ENCODE measurements around the gene MYO7A.
"Not testable (repeated sequence)": the region's sequence is repeated elsewhere in the genome, so short reads cannot be mapped to it uniquely, and the experiment has no call there.

The MYO7A gene

DNA sequence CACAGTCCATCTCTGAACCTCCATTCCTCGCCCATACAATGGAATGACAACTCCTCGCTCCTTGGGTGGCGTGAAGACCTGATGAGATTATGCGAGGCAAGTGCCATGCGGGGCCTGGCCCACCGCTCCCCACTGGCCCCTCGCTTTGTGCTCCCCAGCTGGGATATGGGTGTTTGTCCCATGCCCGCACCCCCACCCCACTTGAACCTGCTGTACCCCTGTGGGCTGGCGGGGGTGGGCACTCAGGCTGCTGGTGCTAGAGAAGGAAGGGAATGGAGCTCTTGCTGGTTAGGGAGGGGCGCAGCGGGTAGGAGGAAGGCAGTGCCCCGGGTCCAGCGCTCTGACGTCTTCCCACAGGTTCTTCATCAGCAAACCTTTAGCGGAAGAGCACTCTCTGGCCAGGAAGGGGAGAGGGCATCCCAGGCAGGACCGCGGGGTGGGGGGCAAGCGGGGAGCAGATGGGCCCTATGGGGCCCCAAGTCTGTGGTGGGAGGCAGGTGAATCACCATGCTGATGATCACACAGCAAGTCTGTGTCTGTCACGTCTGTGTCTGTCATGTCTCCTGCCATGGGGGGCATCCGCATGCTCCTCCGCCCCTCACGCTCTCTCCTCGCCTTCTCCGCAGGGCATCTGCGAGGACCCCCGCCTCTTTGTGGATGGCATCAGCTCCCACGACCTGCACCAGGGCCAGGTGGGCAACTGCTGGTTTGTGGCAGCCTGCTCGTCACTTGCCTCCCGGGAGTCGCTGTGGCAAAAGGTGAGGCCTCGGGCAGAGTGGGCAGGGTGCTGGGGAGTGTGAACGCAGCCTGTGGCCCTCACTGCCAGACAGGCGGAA is 34.8 kb upstream of the MYO7A start:
- no peak for DNase-seq

- DNase-seq: no peak
Observed at GRCh38 chr11:77093987-77094840, 33.8 kb upstream of the MYO7A start.

DNA sequence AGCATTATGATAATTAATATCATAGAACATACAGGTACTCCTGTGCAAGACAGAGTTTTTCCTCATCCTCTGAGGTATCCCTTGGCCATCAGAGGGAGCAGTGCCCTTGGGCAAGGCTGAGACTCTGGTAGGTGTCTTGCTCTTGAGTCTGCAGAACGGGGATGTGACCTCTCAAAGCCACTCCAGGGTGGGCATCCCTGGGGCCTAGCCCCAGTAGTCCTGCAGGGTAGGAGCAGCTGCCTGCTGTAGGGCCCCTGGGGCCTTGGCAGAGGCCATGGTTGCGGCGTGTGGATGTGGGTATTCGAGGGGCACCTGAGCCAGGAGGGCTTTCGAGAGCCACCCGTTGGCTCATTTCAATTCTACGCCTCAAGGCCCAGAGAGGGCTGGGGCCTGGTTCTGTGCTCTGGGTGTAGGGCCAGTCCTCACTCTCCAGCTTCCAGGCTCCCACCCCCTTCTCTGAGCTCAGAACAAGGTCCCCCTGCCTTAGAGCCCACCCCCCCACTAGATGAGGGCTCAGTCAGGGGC is 33.1 kb upstream of the MYO7A start:
- DNase-seq: no peak

- no peak for DNase-seq
Observed at GRCh38 chr11:77095551-77096490, 32.2 kb upstream of the MYO7A start.

DNA sequence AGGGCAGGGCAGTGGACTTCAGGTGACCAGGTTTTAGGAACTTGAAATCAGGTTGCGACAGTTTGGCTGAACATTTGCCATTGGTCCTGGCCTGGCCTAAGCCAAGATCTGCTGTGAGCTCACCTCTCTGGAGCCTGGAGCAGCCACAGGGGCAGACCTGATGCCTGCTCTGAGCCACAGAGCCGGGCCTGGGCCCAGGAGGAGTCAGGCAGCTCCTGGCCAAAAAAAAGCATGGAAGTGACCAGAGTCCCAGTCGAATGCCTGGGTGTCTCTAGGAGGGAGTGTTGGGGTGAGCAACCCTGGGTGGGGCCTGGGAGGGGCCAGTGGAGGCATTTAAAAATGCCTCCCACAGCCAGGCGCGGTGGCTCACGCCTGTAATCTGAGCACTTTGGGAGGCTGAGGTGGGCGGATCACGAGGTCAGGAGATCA is 31.4 kb upstream of the MYO7A start:
- DNase-seq: no peak

DNA sequence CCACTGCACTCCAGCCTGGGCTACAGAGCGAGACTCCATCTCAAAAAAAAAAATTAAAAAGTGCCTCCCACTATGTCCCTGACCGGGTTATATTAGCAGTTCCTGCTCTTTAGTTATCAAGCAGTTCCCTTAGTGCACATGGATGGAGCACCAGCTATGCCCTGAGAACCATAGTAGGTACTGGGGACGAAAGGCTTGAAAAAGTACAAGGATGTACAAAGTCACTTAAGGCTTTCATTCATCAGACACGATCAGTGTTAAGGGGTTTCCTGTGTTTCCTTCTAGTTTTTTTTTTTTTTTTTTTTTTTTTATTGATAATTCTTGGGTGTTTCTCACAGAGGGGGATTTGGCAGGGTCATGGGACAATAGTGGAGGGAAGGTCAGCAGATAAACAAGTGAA is 30.9 kb upstream of the MYO7A start:
- DNase-seq: not testable (repeated sequence)

GRCh38 chr11:77100166-77101042 is 27.6 kb upstream of the MYO7A start:
- no peak for DNase-seq

DNA sequence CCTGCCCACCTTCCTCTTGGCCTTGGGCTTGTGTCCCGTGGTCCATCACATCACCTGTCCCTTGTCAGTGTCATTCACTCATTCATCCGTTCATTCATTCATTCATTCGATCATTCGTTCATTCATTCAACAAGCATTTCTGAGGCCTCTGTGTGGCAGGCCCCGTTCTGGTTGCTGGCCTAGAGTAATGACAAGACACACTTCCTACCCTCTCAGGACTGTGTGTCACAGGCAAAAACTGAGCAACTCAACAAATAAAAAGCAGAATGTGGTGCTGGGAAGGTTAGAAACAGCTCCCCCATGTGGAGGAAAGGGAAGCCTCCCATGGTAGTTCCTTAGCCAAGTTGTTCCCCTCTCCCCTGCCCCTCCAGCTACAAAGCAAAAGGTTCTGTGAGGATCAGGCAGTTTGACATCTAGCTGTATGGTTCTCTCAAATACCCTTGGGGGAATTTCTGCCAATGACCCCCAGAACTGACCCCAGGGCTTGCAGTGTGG is 27.0 kb upstream of the MYO7A start:
- peak; percentile 61 for DNase-seq

DNA sequence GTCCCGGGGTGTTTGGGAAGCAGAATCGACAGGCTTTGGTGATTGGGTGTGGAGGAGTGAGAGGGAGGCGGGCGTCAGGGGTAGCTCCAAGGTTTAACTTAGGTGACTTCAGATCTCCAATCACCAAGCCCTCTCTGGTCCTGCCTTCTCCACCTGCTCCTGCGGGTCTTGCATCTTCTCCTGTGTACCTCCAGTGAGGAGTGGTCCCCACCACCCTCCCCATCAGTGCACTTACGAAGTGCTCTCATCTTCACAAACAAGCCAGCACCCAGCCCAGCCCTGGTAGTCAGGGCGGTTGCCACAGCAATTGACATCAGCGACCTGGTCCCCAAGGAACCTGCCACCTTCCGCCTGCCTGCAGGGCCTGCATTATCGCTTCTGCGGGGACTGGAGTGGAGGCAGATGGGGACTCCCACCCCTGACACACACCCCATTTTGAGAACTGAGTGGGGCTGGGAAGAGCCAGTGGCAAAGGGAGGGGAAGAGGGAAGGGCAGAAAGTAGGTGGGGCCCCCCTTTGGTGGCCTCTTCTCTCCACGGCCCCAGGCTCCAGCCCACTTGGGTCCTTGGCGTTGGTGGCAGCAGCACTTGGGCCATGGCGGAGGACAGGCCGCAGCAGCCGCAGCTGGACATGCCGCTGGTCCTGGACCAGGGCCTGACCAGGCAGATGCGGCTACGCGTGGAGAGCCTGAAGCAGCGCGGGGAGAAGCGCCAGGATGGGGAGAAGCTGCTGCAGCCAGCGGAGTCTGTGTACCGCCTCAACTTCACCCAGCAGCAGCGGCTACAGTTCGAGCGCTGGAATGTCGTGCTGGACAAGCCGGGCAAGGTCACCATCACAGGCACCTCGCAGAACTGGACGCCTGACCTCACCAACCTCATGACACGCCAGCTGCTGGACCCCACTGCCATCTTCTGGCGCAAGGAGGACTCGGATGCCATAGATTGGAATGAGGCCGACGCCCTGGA is 25.5 kb upstream of the MYO7A start, which contains the start of gene OMP:
OMP (plus strand) TSS at position 595 of the 965 bp plus-strand sequence; CDS start at position 595, 0 bp downstream.
- DNase-seq: no peak

GRCh38 chr11:77103319-77103718 is 24.7 kb upstream of the MYO7A start:
- no peak for DNase-seq

DNA sequence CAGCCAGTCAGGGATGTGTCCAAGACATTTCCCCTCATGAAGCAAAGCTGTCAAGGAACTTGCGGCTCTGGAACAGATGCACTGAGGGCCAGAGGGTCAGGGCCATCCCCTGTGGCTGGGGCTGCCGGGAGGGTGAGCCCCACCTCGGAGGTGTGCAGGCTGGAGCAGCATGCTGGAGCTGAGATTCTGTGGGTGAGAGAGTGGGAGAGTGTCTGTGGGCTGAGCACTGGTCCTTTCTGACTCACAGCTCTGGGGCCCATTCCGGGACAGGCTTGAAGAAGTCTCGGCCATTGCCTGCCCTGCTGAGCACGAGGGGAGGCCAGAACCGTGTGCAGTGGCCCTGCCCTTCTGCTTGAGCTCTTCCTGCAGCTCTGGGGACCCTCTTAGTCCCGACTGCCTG is 23.3 kb upstream of the MYO7A start:
- no peak for DNase-seq

DNA sequence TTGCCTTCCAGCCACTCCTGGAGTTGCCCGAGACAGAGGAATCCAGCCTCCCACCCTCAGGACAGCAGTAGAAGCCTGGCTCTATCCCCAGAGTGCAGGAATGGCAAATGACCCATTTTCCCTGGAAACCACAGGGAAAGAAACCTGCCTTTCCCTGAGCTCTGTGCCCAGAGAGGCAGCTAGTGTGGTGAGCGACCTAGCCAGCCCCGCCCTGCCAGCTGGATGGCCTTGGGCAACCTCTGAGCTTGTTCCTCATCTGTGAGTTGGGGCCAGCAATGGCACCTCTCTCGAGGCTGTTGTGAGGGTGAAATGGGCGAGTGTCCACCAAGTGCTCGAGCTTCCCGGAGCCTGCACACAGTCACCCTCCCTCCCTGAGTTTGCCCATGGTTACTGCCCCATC is 21.7 kb upstream of the MYO7A start:
- DNase-seq: no peak

DNA sequence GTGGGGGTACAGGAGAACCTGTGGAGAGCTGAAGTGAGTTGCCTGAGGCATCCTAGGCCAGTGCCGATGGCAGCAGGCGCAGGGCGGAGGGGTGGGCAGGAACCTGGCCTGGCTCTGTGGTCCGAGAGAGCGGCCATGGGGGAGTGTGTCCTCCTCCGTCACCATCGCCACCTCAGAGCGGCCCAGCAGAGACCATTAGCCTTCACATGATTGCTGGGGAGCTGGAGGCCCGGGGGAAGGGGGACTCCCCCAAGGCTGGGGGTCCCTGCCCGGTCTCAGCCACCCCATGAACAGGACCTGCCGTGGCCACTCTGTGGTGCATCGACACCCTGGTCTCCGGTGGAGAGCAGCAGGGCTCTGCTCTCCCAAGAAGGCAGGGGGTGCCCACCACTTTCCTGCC is 21.3 kb upstream of the MYO7A start:
- DNase-seq: no peak

GRCh38 chr11:77107950-77108349 is 20.1 kb upstream of the MYO7A start:
- peak; percentile 62 for DNase-seq

- no peak for DNase-seq
Observed at GRCh38 chr11:77108436-77108835, 19.6 kb upstream of the MYO7A start.

GRCh38 chr11:77109236-77110019 is 18.6 kb upstream of the MYO7A start:
- DNase-seq: no peak

DNA sequence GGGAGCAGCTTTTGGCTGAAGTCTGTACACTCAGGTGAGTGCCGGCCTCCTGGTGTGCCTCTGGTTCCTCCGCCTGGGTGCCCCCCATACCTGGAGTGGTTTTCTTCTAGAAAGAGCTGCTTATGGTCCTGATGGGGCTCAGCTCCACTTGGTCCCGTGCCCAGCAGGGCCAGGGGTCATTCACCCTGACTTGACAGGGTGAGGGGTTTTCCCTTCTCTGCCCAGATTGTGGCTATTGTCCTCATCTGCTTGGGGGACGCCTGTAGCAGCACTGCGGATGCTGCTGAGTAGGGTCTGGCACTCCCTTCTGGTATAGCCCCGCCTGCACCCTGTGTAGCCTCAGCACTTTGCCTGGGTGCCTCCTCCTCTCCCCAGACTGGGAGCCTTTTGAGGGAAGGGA is 17.2 kb upstream of the MYO7A start:
- DNase-seq: no peak

DNA sequence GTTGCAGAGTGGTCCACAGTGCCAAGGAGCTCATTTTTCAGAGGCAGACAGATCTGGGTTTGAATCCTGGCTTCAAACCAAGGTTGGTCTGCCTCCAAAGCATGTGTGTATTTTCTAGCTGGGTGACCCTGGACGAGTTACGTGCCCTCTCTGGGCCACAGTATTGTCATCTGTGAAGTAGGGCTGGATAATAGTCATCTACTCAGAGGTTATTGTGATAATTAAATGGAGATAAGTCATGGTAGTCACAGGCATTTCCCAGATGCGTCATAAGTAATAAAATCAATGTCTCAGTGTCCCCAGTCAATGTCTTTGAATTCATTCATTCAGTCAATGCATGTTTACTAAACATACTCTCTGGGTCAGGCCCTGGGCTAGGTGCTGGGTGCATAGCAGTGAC is 16.8 kb upstream of the MYO7A start:
- no peak for DNase-seq

GRCh38 chr11:77111946-77112345 is 16.1 kb upstream of the MYO7A start:
- no peak for DNase-seq

Measured in RPMI8226 (cell line).